Stimulated activated naive CD8-positive, alpha-beta T cell treated with anti-CD3 and anti-CD28 coated beads, Interleukin-15, Interleukin-2, amounts not matched to agents 100 ng/mL and 50 ng/mL, for 24 hours (primary cell): ENCODE measurements around the gene C20orf204.
"Not testable (repeated sequence)": the region's sequence is repeated elsewhere in the genome, so short reads cannot be mapped to it uniquely, and the experiment has no call there.

ENCODE experiments used
- H3K27ac Mint-ChIP-seq: one replicate; pipeline ENCODE4 v1.8.0; 2021; ENCODE audit warnings: mild to moderate bottlenecking, mixed read lengths
- H3K27me3 Mint-ChIP-seq: one replicate; pipeline ENCODE4 v1.8.0; 2021; ENCODE audit warnings: mixed read lengths
- H3K36me3 Mint-ChIP-seq: one replicate; pipeline ENCODE4 v1.8.0; 2021; ENCODE audit warnings: low read depth, mixed read lengths
- H3K4me1 Mint-ChIP-seq: one replicate; pipeline ENCODE4 v1.8.0; 2021; ENCODE audit warnings: low read depth, mixed read lengths
- H3K4me3 Mint-ChIP-seq: one replicate; pipeline ENCODE4 v1.8.0; 2021; ENCODE audit warnings: mild to moderate bottlenecking, mixed read lengths
- H3K9me3 Mint-ChIP-seq: one replicate; pipeline ENCODE4 v1.8.0; 2021; ENCODE audit warnings: mixed read lengths

Gene C20orf204

DNA sequence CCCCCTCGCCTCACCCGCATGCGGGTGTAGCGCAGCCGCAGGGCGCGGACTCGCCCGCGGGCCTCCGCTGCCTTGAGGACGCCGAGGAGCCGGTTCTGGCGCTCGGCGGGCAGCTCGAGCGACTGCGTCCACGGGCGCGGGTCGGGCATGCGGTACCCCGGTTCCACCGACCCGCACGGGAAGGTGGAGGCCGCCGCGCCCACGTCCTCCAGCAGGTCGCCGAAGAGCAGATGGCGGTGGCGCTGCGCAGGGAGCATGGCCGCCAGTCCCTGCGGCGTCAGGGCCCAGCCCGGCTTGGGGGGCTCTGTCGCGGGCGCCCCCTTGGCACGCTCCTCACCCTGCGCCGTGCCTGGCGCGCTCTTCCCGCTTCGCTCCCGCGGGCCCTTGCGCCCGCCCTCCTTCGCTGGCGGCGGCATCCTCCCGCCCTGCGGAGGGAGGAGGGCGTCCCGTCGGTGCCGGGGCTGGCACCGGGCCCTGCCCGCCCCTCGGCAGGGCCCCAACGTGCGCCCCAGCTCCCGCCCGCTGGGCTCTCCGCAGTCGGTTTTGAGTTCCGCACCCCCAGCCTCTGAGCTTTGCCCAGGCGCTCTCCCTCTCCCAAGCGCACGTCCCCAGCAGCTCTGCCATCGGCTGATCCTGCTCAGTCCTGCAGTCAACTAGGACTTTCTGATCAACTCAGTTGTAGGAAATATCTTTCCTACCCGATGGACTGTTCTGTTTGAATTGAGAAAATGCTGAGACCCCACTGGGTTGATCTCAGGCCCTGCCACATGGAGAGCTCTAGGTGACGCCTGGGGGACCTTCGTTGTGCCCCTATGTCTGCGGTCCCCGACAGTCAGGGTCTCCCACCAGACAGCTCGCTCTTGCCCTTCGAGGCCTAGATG lies 48.1 kb downstream of the C20orf204 start, which contains the start of gene LKAAEAR1:
Gene LKAAEAR1 (minus strand): TSS at position 595 of the 881 bp plus-strand sequence. CDS start 179 bp downstream, at position 416.
- Mint-ChIP-seq H3K27me3 (peaks cover 14% of the 10 kb centered on the region), H3K27ac (peak within 1 kb of the TSS; percentile 36), H3K4me3 (peak within 1 kb of the TSS; percentile 82), H3K36me3 (no peaks in the 10 kb centered on the region), H3K9me3 (peaks cover 3% of the 10 kb centered on the region), H3K4me1 (peaks cover 27% of the 10 kb centered on the region)

DNA sequence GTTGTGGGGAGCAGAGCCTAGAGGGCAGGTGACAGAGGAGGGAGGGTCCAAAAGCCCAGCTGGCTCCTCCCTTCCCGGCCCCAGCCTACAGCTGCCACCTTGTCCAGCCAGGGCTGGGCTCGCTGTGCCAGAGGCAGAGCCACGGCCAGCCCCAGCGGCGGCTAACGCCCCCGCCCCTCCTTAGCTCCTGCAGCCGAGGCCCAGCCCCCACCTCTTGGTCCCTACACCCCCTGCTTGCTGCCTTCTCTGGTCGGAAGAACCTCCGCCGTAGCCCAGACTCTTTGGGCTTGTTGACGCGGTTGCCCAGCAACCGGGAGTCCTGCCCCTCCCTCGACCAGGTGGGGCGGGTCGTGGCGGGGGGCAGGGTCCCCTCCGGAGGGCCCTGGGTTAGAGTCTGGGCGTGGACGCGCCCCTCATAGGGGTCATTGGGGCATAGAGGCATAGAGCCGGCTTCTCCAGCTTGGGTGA lies 48.7 kb downstream of the C20orf204 start:
- Mint-ChIP-seq H3K4me1 (peaks cover 25% of the 10 kb centered on the region), H3K27ac (no peak overlapping the region), H3K9me3 (peaks cover 3% of the 10 kb centered on the region), H3K36me3 (no peaks in the 10 kb centered on the region), H3K4me3 (no peak overlapping the region), H3K27me3 (peaks cover 14% of the 10 kb centered on the region)

DNA sequence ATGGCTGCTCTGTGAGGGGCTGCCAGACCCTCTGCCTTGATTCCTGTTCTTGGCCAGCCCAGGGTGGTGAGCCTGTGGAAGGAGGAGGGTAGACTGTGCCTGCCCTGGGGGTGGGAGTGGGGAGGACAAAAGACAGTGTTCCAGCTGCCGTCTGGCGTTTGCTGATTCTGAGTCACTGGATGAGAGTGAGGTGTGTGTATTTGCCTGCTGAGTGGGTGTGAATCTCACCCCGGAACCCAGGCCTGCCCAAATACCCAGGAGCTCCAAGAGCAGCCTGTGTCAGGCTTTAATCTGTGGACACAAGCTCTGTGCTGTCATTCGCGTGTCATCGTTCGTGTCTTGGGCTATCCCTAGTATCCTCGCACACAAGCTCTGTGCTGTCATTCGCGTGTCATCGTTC lies 50.8 kb downstream of the C20orf204 start:
- Mint-ChIP-seq H3K27me3 (peaks cover 13% of the 10 kb centered on the region), H3K27ac (no peak overlapping the region), H3K36me3 (no peaks in the 10 kb centered on the region), H3K9me3 (peaks cover 3% of the 10 kb centered on the region), H3K4me1 (peaks cover 19% of the 10 kb centered on the region), H3K4me3 (no peak overlapping the region)

DNA sequence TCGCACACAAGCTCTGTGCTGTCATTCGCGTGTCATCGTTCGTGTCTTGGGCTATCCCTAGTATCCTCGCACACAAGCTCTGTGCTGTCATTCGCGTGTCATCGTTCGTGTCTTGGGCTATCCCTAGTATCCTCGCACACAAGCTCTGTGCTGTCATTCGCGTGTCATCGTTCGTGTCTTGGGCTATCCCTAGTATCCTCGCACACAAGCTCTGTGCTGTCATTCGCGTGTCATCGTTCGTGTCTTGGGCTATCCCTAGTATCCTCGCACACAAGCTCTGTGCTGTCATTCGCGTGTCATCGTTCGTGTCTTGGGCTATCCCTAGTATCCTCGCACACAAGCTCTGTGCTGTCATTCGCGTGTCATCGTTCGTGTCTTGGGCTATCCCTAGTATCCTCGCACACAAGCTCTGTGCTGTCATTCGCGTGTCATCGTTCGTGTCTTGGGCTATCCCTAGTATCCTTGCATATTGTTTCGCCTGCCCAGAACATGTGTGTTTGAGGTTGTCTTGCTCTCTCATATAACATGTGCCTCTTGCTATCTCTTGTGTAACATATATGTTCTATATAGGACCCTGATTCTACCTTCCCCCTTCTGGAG lies 51.3 kb downstream of the C20orf204 start:
- not testable (repeated sequence) for H3K36me3 Mint-ChIP-seq, H3K4me3 Mint-ChIP-seq, H3K27ac Mint-ChIP-seq, H3K9me3 Mint-ChIP-seq, H3K27me3 Mint-ChIP-seq
- H3K4me1 Mint-ChIP-seq, result peaks cover 14% of the 10 kb centered on the region

DNA sequence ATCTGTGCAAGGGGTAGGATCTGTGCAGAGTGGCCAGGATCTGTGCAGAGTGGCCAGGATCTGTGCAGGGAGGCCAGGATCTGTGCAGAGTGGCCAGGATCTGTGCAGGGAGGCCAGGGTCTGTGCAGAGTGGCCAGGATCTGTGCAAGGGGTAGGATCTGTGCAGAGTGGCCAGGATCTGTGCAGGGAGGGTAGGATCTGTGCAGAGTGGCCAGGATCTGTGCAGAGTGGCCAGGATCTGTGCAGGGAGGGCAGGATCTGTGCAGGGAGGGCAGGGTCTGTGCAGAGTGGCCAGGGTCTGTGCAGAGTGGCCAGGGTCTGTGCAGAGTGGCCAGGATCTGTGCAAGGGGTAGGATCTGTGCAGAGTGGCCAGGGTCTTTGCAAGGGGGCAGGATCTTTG lies 52.6 kb downstream of the C20orf204 start:
- H3K4me3 Mint-ChIP-seq, H3K9me3 Mint-ChIP-seq, H3K27ac Mint-ChIP-seq, H3K27me3 Mint-ChIP-seq, H3K4me1 Mint-ChIP-seq, H3K36me3 Mint-ChIP-seq: not testable (repeated sequence)
